Left renal cortex interstitium (tissue), 4 donors: Measurements from ENCODE around the gene PPP1R12A. TPM values are rescaled to one million over a fixed set of nuclear protein-coding genes. Genes with fewer than 3 reads are reported as not detected.

Source experiments
- DNase-seq, 4 donors: peaks; one replicate each; pipeline ENCODE4 v3.0.0-alpha.2; 2013; ENCODE audit warnings: low read depth in 4 of 4, low spot score in 2 of 4, missing footprints in 1 of 4
- polyA plus RNA-seq, 4 donors: library from polyadenylated mRNA; unstranded; fragments of 120-200 nt; gene quantifications; one replicate each; pipeline ENCODE4 v1.2.1, GENCODE V29; 2013; ENCODE audit not compliant: insufficient read length in 4 of 4

The PPP1R12A gene
- polyA plus RNA-seq, 4 donors = 90.9 to 115 (median 102) TPM

DNA sequence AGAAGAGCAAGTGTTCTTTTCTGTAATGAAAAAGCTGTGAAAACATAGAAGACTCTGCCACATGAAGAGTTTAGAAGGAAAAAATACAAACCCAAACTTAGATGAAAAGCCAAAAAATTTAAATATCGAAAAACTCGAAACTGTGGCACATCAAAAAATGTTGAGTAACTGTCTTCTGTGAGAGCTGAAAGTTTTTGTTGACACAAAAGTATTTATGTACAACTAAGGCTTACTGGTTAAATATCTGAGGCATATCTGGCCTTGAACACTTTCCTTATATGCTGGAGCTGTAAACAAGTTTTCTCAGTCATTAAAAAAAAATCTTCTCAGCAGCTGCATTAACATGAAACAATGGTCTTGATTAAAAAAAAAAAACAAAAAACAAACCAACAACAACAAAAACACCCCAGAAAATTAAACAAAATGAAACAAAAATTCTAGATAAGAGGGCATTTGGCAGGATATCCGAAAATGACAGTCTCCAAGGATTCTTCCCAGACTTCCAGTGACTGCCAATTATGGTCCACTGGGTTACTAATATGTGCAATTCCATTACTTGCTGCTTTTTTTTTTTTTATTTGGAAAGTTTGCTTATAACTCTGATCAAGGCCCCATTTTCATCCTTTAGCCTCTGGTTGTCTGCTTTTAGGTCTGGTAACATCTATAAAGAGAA, 159.4 kb downstream of the PPP1R12A start:
- no peak for DNase-seq

GRCh38 chr12:79773896-79774295, 161.0 kb downstream of the PPP1R12A start:
- no peak for DNase-seq

DNA sequence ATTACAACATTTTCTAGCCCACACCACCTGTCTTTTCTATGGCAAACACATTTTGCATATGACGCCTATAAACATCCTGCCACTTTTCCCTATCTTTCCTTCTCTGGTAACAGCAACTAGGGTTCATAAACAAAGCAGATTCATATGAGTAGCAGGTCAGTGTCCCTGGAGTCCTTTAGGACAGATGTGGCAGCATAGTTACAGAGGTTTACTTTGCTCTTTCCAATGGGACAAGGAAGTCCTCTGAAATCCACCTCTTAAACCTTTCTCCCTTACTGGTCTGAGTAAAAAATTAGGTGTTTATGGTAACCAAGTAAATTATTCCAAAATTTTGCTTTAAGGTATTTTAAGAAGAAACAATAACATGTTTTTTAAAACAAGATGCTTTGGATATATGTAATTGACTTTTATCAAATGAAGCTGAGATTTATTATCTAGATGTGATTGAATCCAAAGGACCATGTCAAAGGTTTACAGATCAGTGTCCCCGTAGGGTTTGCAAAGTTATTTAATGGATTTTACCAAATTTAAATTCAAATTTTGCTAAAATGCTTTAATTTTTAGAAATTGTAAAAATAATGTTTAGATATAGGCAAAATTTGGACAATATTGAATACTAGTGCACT, 164.9 kb downstream of the PPP1R12A start:
- DNase-seq = no peak

- no peak for DNase-seq
Observed at GRCh38 chr12:79769189-79769859, 165.6 kb downstream of the PPP1R12A start.

DNA sequence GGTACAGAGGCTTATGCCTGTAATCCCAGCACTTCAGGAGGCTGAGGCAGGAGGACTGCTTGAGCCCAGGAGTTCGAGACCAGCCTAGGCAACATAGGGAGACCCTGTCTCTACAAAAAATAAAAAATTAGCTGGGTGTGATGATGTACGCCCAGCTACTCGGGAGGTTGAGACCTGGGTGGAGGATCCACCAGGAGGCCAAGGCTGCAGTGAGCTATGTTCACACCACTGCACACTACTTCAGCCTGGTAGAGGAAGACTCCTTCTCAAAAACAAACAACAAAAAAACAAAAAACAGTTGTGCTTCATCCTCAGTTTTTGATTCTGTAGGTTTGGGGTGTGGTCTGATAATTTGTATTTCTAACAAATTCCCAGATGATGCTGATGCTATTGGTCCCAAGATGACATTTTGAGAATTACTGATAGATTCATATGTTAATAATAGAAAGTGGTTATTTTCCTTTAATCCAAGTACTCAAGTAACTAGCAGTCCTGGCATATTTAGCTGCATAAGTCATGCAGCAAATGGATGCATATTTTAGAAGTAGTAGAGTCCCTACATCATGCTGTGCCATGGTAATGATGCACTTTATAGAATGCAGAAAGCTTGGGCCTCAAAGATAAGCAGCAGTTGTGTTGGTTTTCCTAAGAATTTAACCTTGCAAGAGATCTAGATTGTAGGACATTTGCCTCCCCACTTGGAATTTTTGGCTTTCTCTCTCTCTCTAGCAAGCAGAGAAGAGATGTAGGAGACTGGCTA, 168.0 kb downstream of the PPP1R12A start:
- DNase-seq = no peak

GRCh38 chr12:79765157-79765556, 169.7 kb downstream of the PPP1R12A start:
- DNase-seq = no peak

GRCh38 chr12:79764641-79765040, 170.3 kb downstream of the PPP1R12A start:
- DNase-seq = no peak

DNA sequence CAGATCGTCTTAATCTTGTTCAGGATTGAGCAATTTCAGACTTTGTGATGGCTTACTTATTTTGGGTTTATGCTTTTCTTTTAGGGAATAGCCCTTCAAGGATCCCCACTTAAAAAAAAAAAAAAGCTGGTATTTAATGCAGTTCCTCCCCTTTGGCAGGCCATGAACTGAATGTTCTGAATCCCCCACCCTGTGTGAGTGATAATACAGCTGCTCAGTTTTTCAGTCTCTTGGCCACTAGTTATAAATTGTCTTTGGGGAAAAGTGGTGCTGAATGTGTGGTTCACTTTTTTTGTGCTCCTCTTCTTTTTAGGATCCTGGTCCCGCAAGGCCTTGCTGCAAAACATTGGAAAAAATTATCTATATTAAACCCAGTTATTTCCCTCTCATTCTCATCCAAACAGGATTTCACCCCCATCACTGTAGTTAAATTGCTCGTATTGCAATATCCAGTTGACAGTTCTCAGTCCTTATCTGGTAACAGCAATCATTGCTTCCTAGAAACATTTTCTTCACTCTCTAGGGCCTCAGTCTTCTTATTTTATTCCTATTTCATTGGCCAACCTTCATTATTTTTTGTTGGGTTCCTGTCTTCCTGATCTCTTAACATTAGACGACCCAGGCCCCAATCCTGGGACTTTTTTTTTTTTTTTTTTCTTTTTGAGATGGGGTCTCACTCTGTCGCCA, 171.0 kb downstream of the PPP1R12A start:
- no peak for DNase-seq

DNA sequence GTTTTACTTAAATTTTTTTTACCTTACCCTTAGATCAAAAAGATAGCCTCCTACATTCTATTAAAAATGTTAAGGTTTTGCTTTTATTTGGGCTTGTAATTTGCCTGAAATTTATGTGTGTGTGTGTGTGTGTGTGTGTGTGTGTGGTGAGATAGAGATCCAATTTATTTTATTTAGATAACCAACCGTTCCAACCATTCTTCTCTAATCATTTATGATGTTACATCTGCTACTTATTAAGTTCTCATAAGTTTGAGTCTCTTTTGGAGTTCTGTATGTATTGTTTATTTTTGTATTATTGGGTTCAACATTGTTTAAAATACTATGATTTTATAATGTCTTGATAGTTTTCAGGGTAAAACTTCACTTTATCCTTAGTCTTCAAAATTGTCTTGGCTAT, 173.6 kb downstream of the PPP1R12A start:
- no peak for DNase-seq

GRCh38 chr12:79747274-79747673, 187.6 kb downstream of the PPP1R12A start:
- DNase-seq = no peak

DNA sequence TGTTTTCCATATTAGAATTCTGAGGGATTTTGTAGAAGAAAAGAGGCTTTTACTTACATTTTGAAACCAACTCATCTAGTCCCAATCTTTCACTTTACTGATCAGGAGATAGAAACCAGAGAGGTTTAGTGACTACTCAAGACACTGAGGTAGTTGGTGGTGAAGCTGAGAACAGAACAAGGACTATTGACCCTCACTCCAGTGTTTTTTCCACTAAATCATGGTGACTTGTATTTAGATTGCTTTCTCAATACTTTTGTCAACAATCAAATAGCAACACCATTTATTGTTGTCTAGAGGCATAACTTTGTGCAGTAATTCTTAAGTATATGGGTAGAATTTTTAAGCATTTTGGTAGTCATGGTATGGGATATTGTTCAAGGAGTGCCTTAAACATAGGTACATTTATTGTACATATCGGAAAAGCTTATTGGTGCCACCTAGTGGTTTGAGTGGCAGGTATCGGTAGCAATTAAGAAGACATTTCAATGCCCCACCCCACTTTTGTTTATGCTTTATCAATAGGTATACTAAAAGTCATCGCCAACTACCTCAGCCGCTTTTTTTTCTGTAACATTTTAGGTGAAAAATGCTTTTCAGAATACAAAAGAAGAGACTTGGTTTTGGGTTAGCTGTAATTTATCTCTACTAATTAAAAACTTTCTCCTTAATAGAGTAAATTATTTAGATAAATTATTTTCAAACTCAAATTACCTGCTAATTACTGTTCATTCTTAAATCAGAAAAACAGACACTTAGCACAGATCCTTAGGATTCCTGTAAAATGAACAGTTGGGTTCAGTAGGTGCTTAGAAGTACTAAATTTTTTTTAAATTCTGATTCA, 196.8 kb downstream of the PPP1R12A start:
- peak in 3 of 4 donors; percentile 5 to 31 (median 23) for DNase-seq

- DNase-seq = no peak
Observed at GRCh38 chr12:79732638-79733037, 202.3 kb downstream of the PPP1R12A start.

- DNase-seq = no peak
Observed at GRCh38 chr12:79725987-79726386, 208.9 kb downstream of the PPP1R12A start.

Other genes starting within 250 kb of the PPP1R12A start
- 100 to 1,000 TPM in 2 of 4 donors, 10 to 100 TPM in 2; 59.8 to 142 (median 92.1) TPM for gene PAWR, start 244.1 kb downstream of the PPP1R12A start, polyA plus RNA-seq
- under 1 TPM; 0.40 to 0.92 (median 0.82) TPM for gene OTOGL, start 164.4 kb upstream of the PPP1R12A start, polyA plus RNA-seq